Right lung (tissue), 5 donors: ENCODE data around the gene P2RY2. TPM values are rescaled to one million over a fixed set of nuclear protein-coding genes. Genes with fewer than 3 reads are reported as not detected.
"Not testable (repeated sequence)": the region's sequence is repeated elsewhere in the genome, so short reads cannot be mapped to it uniquely, and the experiment has no call there.

ENCODE experiments used
- DNase-seq, 2 donors: peaks; one replicate each; pipeline ENCODE4 v3.0.0-alpha.2; 2013
- polyA plus RNA-seq, 5 donors: library from polyadenylated mRNA; unstranded; fragments of 120-200 nt; gene quantifications; one replicate each; pipeline versions ENCODE4 v1.2.1 to v1.2.3, GENCODE V29; 2013; ENCODE audit warnings: inconsistent platforms in 1 of 5, low replicate concordance in 1 of 5; ENCODE audit not compliant: insufficient read length in 5 of 5, insufficient read depth in 1 of 5

P2RY2 gene
- polyA plus RNA-seq, 5 donors = 0.86 to 1.5 (median 1.1) TPM

- DNase-seq = no peak
These were observed 31.2 kb upstream of the P2RY2 start for GRCh38 chr11:73186886-73187285.

GRCh38 chr11:73187854-73188253 is 30.2 kb upstream of the P2RY2 start:
- no peak for DNase-seq

- no peak for DNase-seq
These were observed 29.8 kb upstream of the P2RY2 start for GRCh38 chr11:73188301-73188700.

- no peak for DNase-seq
These were observed 28.8 kb upstream of the P2RY2 start for GRCh38 chr11:73189315-73189714.

GRCh38 chr11:73189723-73190556 is 28.1 kb upstream of the P2RY2 start:
- no peak for DNase-seq

- no peak for DNase-seq
These were observed 27.6 kb upstream of the P2RY2 start for GRCh38 chr11:73190557-73190885.

GRCh38 chr11:73191151-73191550 is 26.9 kb upstream of the P2RY2 start:
- DNase-seq = no peak

GRCh38 chr11:73192272-73192671 is 25.8 kb upstream of the P2RY2 start:
- DNase-seq = no peak

GRCh38 chr11:73193251-73194033 is 24.6 kb upstream of the P2RY2 start:
- no peak for DNase-seq

- no peak for DNase-seq
These were observed 24.0 kb upstream of the P2RY2 start for GRCh38 chr11:73194034-73194507.

- DNase-seq = no peak
These were observed 23.5 kb upstream of the P2RY2 start for GRCh38 chr11:73194593-73194992.

- no peak for DNase-seq
These were observed 22.7 kb upstream of the P2RY2 start for GRCh38 chr11:73195191-73196007.

- DNase-seq = no peak
These were observed 21.5 kb upstream of the P2RY2 start for GRCh38 chr11:73196576-73196975.

GRCh38 chr11:73197348-73197747 is 20.7 kb upstream of the P2RY2 start:
- no peak for DNase-seq

GRCh38 chr11:73197787-73198186 is 20.3 kb upstream of the P2RY2 start:
- DNase-seq = not testable (repeated sequence)

- DNase-seq = no peak
These were observed 19.4 kb upstream of the P2RY2 start for GRCh38 chr11:73198677-73199076.

GRCh38 chr11:73199446-73199845 is 18.6 kb upstream of the P2RY2 start:
- DNase-seq = no peak

- no peak for DNase-seq
These were observed 17.8 kb upstream of the P2RY2 start for GRCh38 chr11:73200256-73200655.

GRCh38 chr11:73201249-73201648 is 16.8 kb upstream of the P2RY2 start:
- peak in 1 of 2 donors; percentile 54 for DNase-seq

GRCh38 chr11:73201888-73202780 is 15.9 kb upstream of the P2RY2 start:
- DNase-seq = no peak

- DNase-seq = no peak
These were observed 14.8 kb upstream of the P2RY2 start for GRCh38 chr11:73203322-73203721.
